Panc1 (cell line): ENCODE results near the gene ZNF765. TPM values are rescaled to one million over a fixed set of nuclear protein-coding genes. Genes with fewer than 3 reads are reported as not detected.
A peak's percentile ranks its signal among the peaks of the same experiment; 100 is the strongest.
"Not testable (repeated sequence)": the region's sequence is repeated elsewhere in the genome, so short reads cannot be mapped to it uniquely, and the experiment has no call there.

ENCODE experiments used
- ATAC-seq: fragments of 200-7000 bp; cut with Tn5 transposase; 2 replicates; pipeline ENCODE4 v1.9.1; 2020; ENCODE audit warnings: mild to moderate bottlenecking, moderate library complexity
- BruUV-seq: library from RNA; stranded (reverse); fragments of 400-500 nt; replicated peaks from 2 replicates; lab custom pipeline; 2021; lab: Mats Ljungman, UMichigan
- CTCF ChIA-PET: fragments of 300-600 bp; sonication (Branson Sonifier 250); formaldehyde crosslinking; loops from one replicate; lab custom pipeline; 2022; ENCODE audit warnings: antibody characterized with exemption; lab: Charles Lee
- POLR2A ChIA-PET: fragments of 300-600 bp; sonication (Branson Sonifier 250); formaldehyde crosslinking; loops from one replicate; lab custom pipeline; 2022; ENCODE audit warnings: antibody characterized with exemption; lab: Charles Lee
- DNase-seq: peaks from one replicate; pipeline ENCODE4 v3.0.0-alpha.2; 2010; ENCODE audit warnings: low read depth, low spot score
- H3K27ac ChIP-seq: 2 replicates; pipeline ENCODE4 v1.5.1; 2011; ENCODE audit warnings: mild to moderate bottlenecking, low read length, inconsistent platforms
- H3K27me3 ChIP-seq: fragments of 200-500 bp; sonication (Bioruptor generic); 2 replicates; pipeline ENCODE4 v1.6.0; 2014; ENCODE audit warnings: low read length, inconsistent platforms; ENCODE audit not compliant: control insufficient read depth, insufficient read depth
- H3K36me3 ChIP-seq: fragments of 200-500 bp; sonication (Bioruptor generic); 2 replicates; pipeline ENCODE4 v1.5.1; 2014; ENCODE audit warnings: inconsistent platforms, mild to moderate bottlenecking, low read length, moderate library complexity; ENCODE audit not compliant: control insufficient read depth, insufficient read depth
- H3K4me1 ChIP-seq: 2 replicates; pipeline ENCODE4 v1.5.1; 2011; ENCODE audit warnings: inconsistent platforms, mild to moderate bottlenecking, low read length, moderate library complexity; ENCODE audit not compliant: control insufficient read depth, insufficient read depth
- H3K4me3 ChIP-seq, 2 experiments: 2 replicates each; pipeline ENCODE4 v1.5.1; 2011 to 2012; ENCODE audit warnings: low read depth in 2 of 2, low read length in 2 of 2, mild to moderate bottlenecking in 2 of 2, inconsistent platforms in 1 of 2, moderate library complexity in 1 of 2
- H3K9me3 ChIP-seq: fragments of 200-500 bp; sonication (Bioruptor generic); 2 replicates; pipeline ENCODE4 v1.5.1; 2014; ENCODE audit warnings: low read depth, mild to moderate bottlenecking, inconsistent platforms, low read length, moderate library complexity; ENCODE audit not compliant: control insufficient read depth, insufficient read depth
- CTCF ChIP-seq: fragments of 450-650 bp; IDR thresholded peaks from 2 replicates; pipeline ENCODE4 v1.5.1; 2017; ENCODE audit warnings: mild to moderate bottlenecking
- POLR2AphosphoS5 ChIP-seq: IDR thresholded peaks from 2 replicates; pipeline ENCODE4 v1.6.1; 2012; ENCODE audit warnings: mild to moderate bottlenecking, low read depth, low read length, moderate library complexity
- SIN3A ChIP-seq: IDR thresholded peaks from 2 replicates; pipeline ENCODE4 v1.6.1; 2012; ENCODE audit warnings: low read depth, mild to moderate bottlenecking, low read length, moderate library complexity, borderline replicate concordance; ENCODE audit not compliant: insufficient read depth
- TCF7L2 ChIP-seq: IDR thresholded peaks from 2 replicates; pipeline ENCODE4 v1.6.1; 2011; ENCODE audit warnings: mild to moderate bottlenecking, low read depth, low read length, inconsistent platforms
- in situ Hi-C: cut with HindIII; loops from 2 replicates; pipeline ENCODE4 v1.10.0; 2016; ENCODE audit warnings: low sequenced_read_pairs, low pct_unique_long_range_greater_than_20kb
- intact Hi-C: fragments of 100-400 bp; cut with micrococcal nuclease; formaldehyde crosslinking; loops from one replicate; pipeline ENCODE4 v1.10.0; 2022; ENCODE audit not compliant: unreplicated experiment
- total RNA-seq: library from RNA; stranded (reverse); gene quantifications from one replicate; pipeline ENCODE4 v1.2.1, GENCODE V29; 2021; ENCODE audit not compliant: unreplicated experiment
- TF ChIP-seq, protein P1 (sequence below), 2 experiments: IDR thresholded peaks; 2 replicates each; pipeline ENCODE4 v1.6.1; 2011 to 2012; ENCODE audit warnings: low read depth in 2 of 2, control low read depth in 1 of 2, low read length in 1 of 2, mild to moderate bottlenecking in 1 of 2, moderate library complexity in 1 of 2; ENCODE audit not compliant: insufficient read depth in 1 of 2

ZNF765 gene
- total RNA-seq, 1 experiment from 2014 or later = 15.3 TPM

DNA sequence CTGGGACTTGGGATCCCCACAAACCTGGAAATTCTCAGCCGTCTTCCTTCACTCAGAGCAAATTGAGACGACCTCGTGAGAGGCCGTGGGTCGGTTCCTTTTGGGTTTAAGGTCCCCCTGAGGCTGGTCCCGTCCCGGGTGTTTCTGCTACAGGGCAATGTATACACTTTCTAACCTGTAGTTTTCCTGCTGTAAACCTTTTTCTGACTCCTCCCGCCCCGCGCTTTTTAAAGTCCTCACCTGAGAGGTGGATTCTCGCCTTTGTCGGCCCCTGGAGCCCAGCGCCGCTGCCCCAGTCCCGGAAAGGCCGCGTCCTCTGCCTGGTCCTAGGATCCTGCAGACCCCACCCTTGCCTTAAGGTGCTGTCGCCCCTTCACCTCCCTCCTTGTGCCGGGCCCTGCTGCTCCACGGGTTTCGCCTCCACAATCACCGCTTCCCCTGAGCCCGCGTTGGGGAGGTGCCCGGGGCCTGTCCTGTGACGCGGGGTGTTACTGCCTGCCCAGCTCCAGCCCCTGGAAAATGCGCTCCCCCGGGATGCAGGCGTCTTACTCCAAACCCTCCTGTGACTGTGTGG is 37.2 kb downstream of the ZNF765 start:
- intact Hi-C loops = no loop called here

GRCh38 chr19:53443809-53444208 is 48.9 kb downstream of the ZNF765 start:
- ATAC-seq, H3K4me3 ChIP-seq, in situ Hi-C loops, H3K27me3 ChIP-seq, CTCF ChIA-PET, H3K27ac ChIP-seq, DNase-seq, H3K4me1 ChIP-seq, H3K36me3 ChIP-seq, intact Hi-C loops, POLR2A ChIA-PET, BruUV-seq: not testable (repeated sequence)
- H3K9me3 ChIP-seq = peaks cover 33% of the 10 kb centered on the region; the same call in 1 of the 2 replicates

More for the DNA sequence above, 37.2 kb downstream of the ZNF765 start:
- no TSS peak for BruUV-seq
- Histone ChIP-seq H3K27me3 (no peaks in the 10 kb centered on the region), H3K4me3 (peak overlapping the region; percentile 70 to 82), H3K9me3 (peaks cover 17% of the 10 kb centered on the region; the same call in 1 of the 2 replicates), H3K27ac (peak overlapping the region; percentile 94), H3K4me1 (no peaks in the 10 kb centered on the region), H3K36me3 (no peaks in the 10 kb centered on the region)
- CTCF ChIA-PET = no interaction called here
- DNase-seq (no peak), ATAC-seq (peak; percentile 55)
- POLR2A ChIA-PET = no interaction called here
- TF ChIP-seq, protein P1, sequence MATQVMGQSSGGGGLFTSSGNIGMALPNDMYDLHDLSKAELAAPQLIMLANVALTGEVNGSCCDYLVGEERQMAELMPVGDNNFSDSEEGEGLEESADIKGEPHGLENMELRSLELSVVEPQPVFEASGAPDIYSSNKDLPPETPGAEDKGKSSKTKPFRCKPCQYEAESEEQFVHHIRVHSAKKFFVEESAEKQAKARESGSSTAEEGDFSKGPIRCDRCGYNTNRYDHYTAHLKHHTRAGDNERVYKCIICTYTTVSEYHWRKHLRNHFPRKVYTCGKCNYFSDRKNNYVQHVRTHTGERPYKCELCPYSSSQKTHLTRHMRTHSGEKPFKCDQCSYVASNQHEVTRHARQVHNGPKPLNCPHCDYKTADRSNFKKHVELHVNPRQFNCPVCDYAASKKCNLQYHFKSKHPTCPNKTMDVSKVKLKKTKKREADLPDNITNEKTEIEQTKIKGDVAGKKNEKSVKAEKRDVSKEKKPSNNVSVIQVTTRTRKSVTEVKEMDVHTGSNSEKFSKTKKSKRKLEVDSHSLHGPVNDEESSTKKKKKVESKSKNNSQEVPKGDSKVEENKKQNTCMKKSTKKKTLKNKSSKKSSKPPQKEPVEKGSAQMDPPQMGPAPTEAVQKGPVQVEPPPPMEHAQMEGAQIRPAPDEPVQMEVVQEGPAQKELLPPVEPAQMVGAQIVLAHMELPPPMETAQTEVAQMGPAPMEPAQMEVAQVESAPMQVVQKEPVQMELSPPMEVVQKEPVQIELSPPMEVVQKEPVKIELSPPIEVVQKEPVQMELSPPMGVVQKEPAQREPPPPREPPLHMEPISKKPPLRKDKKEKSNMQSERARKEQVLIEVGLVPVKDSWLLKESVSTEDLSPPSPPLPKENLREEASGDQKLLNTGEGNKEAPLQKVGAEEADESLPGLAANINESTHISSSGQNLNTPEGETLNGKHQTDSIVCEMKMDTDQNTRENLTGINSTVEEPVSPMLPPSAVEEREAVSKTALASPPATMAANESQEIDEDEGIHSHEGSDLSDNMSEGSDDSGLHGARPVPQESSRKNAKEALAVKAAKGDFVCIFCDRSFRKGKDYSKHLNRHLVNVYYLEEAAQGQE (IDR thresholded peaks at IDR 0.05; ENCODE audit: insufficient read depth in 1 of 2, low read depth in 2 of 2, low read length in 1 of 2) = no peak
- no peak for TF ChIP-seq POLR2AphosphoS5
- in situ Hi-C loops = no loop called here

DNA sequence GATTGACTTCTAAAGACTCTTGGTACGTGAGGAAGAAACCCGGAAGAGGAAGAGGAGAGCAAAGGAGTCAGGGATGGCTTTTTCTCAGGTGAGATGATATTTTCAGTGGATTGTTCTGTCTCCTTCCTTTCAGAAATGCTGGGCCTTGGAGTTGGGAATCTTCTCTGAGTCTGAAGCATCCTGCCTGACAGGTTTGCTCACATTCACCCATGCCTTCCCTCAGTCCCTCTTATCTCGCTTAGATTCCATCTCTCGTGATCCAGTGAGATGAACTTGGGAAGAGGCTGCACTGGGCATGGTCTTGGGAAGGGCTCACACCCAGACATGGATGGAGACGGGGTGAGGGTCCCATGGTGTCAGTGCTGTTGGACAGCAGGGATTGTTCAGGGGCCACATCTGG is 52.2 kb downstream of the ZNF765 start:
- POLR2A ChIA-PET, ATAC-seq, in situ Hi-C loops, H3K27me3 ChIP-seq, CTCF ChIA-PET, DNase-seq, H3K27ac ChIP-seq, BruUV-seq, H3K4me1 ChIP-seq, H3K36me3 ChIP-seq, H3K4me3 ChIP-seq, intact Hi-C loops: not testable (repeated sequence)
- peaks cover 26% of the 10 kb centered on the region; the same call in 1 of the 2 replicates for H3K9me3 ChIP-seq

- TF ChIP-seq POLR2AphosphoS5 (no peak), CTCF (no peak), TCF7L2 (no peak), SIN3A (no peak)
- TF ChIP-seq, protein P1 (IDR thresholded peaks at IDR 0.05; ENCODE audit: insufficient read depth in 1 of 2, low read depth in 2 of 2, low read length in 1 of 2) = no peak
- ChIA-PET POLR2A (no interaction called here), CTCF (no interaction called here)
- H3K4me3 ChIP-seq = no peak overlapping the region
- BruUV-seq = no TSS peak
- ATAC-seq = no peak
- H3K9me3 ChIP-seq = peaks cover 61% of the 10 kb centered on the region
- no peak overlapping the region for H3K27ac ChIP-seq
- peaks cover 5% of the 10 kb centered on the region; the same call in 1 of the 2 replicates for H3K36me3 ChIP-seq
- H3K27me3 ChIP-seq = no peaks in the 10 kb centered on the region
- no peak for DNase-seq
- intact Hi-C loops = no loop called here
- H3K4me1 ChIP-seq = no peaks in the 10 kb centered on the region
- in situ Hi-C loops = no loop called here
Measured at GRCh38 chr19:53455828-53456227, 60.9 kb downstream of the ZNF765 start.
